Right cardiac atrium (tissue), 5 donors: Measurements from ENCODE around the gene VCP. TPM values are rescaled to one million over a fixed set of nuclear protein-coding genes. Genes with fewer than 3 reads are reported as not detected.

ENCODE experiments used
- ATAC-seq, 2 donors: fragments of 200-7000 bp; cut with Tn5 transposase; one replicate each; pipeline versions ENCODE4 v1.8.0 to v1.9.1; 2020; ENCODE audit warnings: moderate library complexity in 2 of 2, mild to moderate bottlenecking in 1 of 2
- DNase-seq, 3 donors: peaks; one replicate each; pipeline ENCODE4 v3.0.0-alpha.2; 2020
- H3K27ac ChIP-seq: one replicate; pipeline ENCODE4 v1.5.1; 2013; ENCODE audit warnings: mild to moderate bottlenecking, low read length, control low read depth, moderate library complexity
- H3K27me3 ChIP-seq: one replicate; pipeline ENCODE4 v1.6.1; 2013; ENCODE audit not compliant: control insufficient read depth, insufficient read depth
- H3K4me1 ChIP-seq: one replicate; pipeline ENCODE4 v1.6.1; 2013; ENCODE audit warnings: low read length; ENCODE audit not compliant: control insufficient read depth, insufficient read depth
- H3K4me3 ChIP-seq: one replicate; pipeline ENCODE4 v1.5.1; 2013; ENCODE audit warnings: low read length, control low read depth
- H3K9me3 ChIP-seq: one replicate; pipeline ENCODE4 v1.6.1; 2013; ENCODE audit warnings: low read length; ENCODE audit not compliant: control insufficient read depth
- WGBS: extraction: QIAGEN DNeasy Blood & Tissue Kit; methylation state at CpG from one replicate; pipeline ENCODE4 v1.1.7; 2013; 5-methylcytosine and 5-hydroxymethylcytosine counted together
- intact Hi-C, 4 donors: fragments of 100-400 bp; cut with DNase I; formaldehyde crosslinking; loops; one replicate each; pipeline versions ENCODE4 v1.11.0 to v1.14.0; 2022 to 2023
- polyA plus RNA-seq: library from polyadenylated mRNA; stranded (reverse); fragments of 200-250 nt; gene quantifications from one replicate; pipeline ENCODE4 v1.2.3, GENCODE V29; 2013
- total RNA-seq, 4 donors: library from RNA; stranded (reverse); fragmentation: NEBNext Ultra II Directional; extraction: Animal tissue kit (Norgen Biotek cat#: 25700); gene quantifications; one replicate each; pipeline ENCODE4 v1.2.1, GENCODE V29; 2021
- donor health status: healthy with polysubstance abuse.
- donor health status: DM: no; HTN: yes; CAD: no.
- donor health status: DM: no; HTN: no; CAD: no.
- donor health status: DM: no; HTN: yes; CAD: no; lungs with severe emphysema.
- donor health status: DM: yes; HTN: yes; CAD: no.

Gene VCP
- total and polyA plus RNA-seq, 5 donors: 149 to 224 (median 189) TPM

DNA sequence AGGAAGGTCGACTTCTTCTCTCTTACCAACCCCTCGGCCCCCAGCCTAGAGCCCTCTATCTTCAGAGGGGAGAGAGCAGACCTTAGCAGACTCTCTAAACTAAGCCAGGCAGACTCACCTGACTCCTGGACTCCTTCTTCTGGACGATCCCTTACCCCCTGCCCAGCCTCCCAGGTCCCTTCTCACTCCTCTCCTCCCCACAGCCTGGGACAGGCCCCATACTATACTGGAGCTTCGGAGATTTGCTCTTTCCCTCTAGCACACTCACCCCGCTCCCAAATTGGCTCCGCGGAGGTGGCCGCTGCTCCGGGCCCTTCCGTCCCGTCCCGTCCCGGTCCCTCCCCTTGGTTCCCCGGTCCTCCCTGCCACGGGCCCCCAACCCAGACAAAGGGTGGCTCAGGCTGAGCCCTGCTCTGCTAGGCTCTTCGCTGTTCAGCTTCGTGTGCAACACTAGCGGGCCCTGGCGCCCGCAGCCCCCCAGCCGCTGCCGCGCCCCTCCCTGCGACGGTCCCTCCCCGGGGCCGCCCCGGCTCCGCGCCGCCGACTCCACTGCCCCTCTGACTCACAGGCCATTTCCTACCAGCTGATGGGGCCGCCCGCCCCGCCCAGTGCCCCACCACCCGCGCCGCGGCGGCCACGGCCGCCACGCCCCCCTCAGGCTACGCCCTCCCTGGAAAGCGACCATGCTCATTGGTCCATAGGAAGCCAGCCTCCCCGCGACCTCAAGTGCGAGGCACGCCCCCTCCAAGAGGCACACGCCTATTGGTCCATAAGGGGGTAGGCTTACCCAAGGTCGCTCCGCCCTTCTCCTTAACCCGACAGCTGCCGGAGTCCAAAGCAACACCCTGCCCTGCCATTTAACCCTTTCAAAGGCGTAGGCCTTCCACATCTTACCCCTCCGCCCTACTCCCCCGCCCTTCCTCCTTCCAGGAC lies 38.8 kb upstream of the VCP start:
- Histone ChIP-seq H3K9me3 (no peaks in the 10 kb centered on the region), H3K4me1 (peaks cover 20% of the 10 kb centered on the region)
- intact Hi-C loops: loop anchor here in 1 of 4 donors (10.0 kb wide), 1 partner anchor 444 kb away; no protein-coding TSS in a partner anchor

GRCh38 chr9:35110327-35110761 lies 37.9 kb upstream of the VCP start:
- H3K4me3 ChIP-seq: peak overlapping the region; percentile 69
- no peak for ATAC-seq

More for the DNA sequence above, 38.8 kb upstream of the VCP start:
- ATAC-seq (peak; percentile 82), DNase-seq (peak; percentile 99)
- peak overlapping the region; percentile 69 for H3K4me3 ChIP-seq
- no peaks in the 10 kb centered on the region for H3K27me3 ChIP-seq
- H3K27ac ChIP-seq: peak overlapping the region; percentile 94
- under 1% methylated on average over 57 of the region's 57 CpGs for WGBS

GRCh38 chr9:35108946-35109575 lies 36.6 kb upstream of the VCP start:
- WGBS: 47% methylated on average over 8 of the region's 8 CpGs
- H3K9me3 ChIP-seq: no peaks in the 10 kb centered on the region
- no peak overlapping the region for H3K27ac ChIP-seq
- intact Hi-C loops: no loop called here
- ATAC-seq (no peak), DNase-seq (no peak)
- no peak overlapping the region for H3K4me3 ChIP-seq
- peaks cover 20% of the 10 kb centered on the region for H3K4me1 ChIP-seq
- H3K27me3 ChIP-seq: no peaks in the 10 kb centered on the region

More at GRCh38 chr9:35110327-35110761, 37.9 kb upstream of the VCP start:
- intact Hi-C loops: loop anchor here in 1 of 4 donors (10.0 kb wide), 1 partner anchor 444 kb away; no protein-coding TSS in a partner anchor
- 30% methylated on average over 3 of the region's 3 CpGs for WGBS
- Histone ChIP-seq H3K9me3 (no peaks in the 10 kb centered on the region), H3K27me3 (no peaks in the 10 kb centered on the region), H3K27ac (peak overlapping the region; percentile 94), H3K4me1 (peaks cover 20% of the 10 kb centered on the region)
- peak in 2 of 3 donors; percentile 45 to 67 for DNase-seq

DNA sequence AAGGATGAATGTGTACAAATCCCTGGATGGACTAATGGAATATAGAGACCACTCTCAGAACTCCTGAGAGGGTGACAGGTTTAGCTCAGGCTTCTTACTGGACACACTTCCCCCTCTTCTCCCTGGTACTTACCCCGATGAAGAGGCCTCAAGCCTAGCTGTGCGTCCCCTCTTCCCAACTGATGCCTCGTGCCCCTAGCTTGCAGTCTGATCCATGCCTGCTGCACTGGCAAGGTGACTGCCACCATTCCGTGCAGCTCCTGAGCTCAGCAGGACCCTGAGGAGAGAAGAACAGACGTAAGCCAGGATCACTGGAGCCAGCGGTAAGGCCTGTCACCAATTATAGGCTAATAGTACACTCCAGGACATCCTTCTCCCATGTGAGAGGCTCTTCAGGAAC lies 36.0 kb upstream of the VCP start:
- no peaks in the 10 kb centered on the region for H3K9me3 ChIP-seq
- DNase-seq (no peak), ATAC-seq (no peak)
- intact Hi-C loops: no loop called here
- peaks cover 16% of the 10 kb centered on the region for H3K4me1 ChIP-seq
- WGBS: 93% methylated on average over 6 of the region's 6 CpGs
- no peak overlapping the region for H3K27ac ChIP-seq
- no peaks in the 10 kb centered on the region for H3K27me3 ChIP-seq
- no peak overlapping the region for H3K4me3 ChIP-seq

- Histone ChIP-seq H3K27me3 (no peaks in the 10 kb centered on the region), H3K4me1 (peaks cover 16% of the 10 kb centered on the region), H3K4me3 (no peak overlapping the region), H3K27ac (no peak overlapping the region), H3K9me3 (no peaks in the 10 kb centered on the region)
- DNase-seq: peak in 2 of 3 donors; percentile 66 to 68
- intact Hi-C loops: no loop called here
- 78% methylated on average over 18 of the region's 18 CpGs for WGBS
- no peak for ATAC-seq
Observed at GRCh38 chr9:35107297-35108290, 35.2 kb upstream of the VCP start.

GRCh38 chr9:35106343-35106730 lies 33.9 kb upstream of the VCP start:
- ATAC-seq (no peak), DNase-seq (no peak)
- no peaks in the 10 kb centered on the region for H3K27me3 ChIP-seq
- H3K4me1 ChIP-seq: peaks cover 16% of the 10 kb centered on the region
- H3K27ac ChIP-seq: no peak overlapping the region
- no peaks in the 10 kb centered on the region for H3K9me3 ChIP-seq
- intact Hi-C loops: no loop called here
- H3K4me3 ChIP-seq: no peak overlapping the region
- 87% methylated on average over 7 of the region's 7 CpGs for WGBS

GRCh38 chr9:35105571-35106342 lies 33.3 kb upstream of the VCP start:
- ATAC-seq (no peak), DNase-seq (no peak)
- Histone ChIP-seq H3K4me1 (peaks cover 14% of the 10 kb centered on the region), H3K27ac (no peak overlapping the region), H3K9me3 (no peaks in the 10 kb centered on the region), H3K27me3 (no peaks in the 10 kb centered on the region), H3K4me3 (no peak overlapping the region)
- intact Hi-C loops: no loop called here
- 92% methylated on average over 13 of the region's 13 CpGs for WGBS

- no peak for DNase-seq
- H3K27ac ChIP-seq: no peak overlapping the region
Observed at GRCh38 chr9:35105126-35105525, 32.7 kb upstream of the VCP start.

DNA sequence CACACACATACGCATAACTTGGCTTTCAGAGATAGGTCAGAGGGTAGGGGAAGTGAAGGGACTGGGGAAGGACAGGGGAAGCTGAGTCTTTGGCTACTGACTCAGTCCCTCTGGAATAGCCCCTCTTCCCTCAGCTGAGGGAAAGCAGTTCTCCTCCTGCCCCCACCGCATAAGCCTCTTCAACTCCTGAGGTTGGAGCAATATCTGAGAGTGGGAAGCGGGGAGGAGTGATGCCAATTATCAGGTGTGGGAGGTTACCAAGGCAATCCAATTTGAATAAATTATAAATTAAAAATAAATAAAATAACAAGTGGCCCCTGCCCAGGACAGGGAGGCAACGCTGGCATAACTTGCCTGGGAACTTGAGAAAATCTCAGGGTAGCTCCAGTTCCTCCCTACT lies 32.2 kb upstream of the VCP start:
- Histone ChIP-seq H3K4me1 (peaks cover 5% of the 10 kb centered on the region), H3K9me3 (no peaks in the 10 kb centered on the region), H3K27ac (no peak overlapping the region), H3K27me3 (no peaks in the 10 kb centered on the region), H3K4me3 (no peak overlapping the region)
- intact Hi-C loops: no loop called here
- WGBS: 92% methylated on average over 4 of the region's 4 CpGs
- no peak for ATAC-seq
- DNase-seq: no peak

More at GRCh38 chr9:35105126-35105525, 32.7 kb upstream of the VCP start:
- 89% methylated on average over 12 of the region's 12 CpGs for WGBS
- Histone ChIP-seq H3K4me3 (no peak overlapping the region), H3K27me3 (no peaks in the 10 kb centered on the region), H3K4me1 (peaks cover 8% of the 10 kb centered on the region), H3K9me3 (no peaks in the 10 kb centered on the region)
- intact Hi-C loops: no loop called here
- no peak for ATAC-seq

- WGBS: 24% methylated on average over 5 of the region's 5 CpGs
Observed at GRCh38 chr9:35103660-35104191, 31.3 kb upstream of the VCP start.

More at GRCh38 chr9:35103660-35104191, 31.3 kb upstream of the VCP start:
- no peaks in the 10 kb centered on the region for H3K9me3 ChIP-seq
- H3K27me3 ChIP-seq: no peaks in the 10 kb centered on the region
- H3K4me1 ChIP-seq: no peaks in the 10 kb centered on the region
- peak overlapping the region; percentile 84 for H3K4me3 ChIP-seq
- intact Hi-C loops: no loop called here
- no peak for ATAC-seq
- DNase-seq: no peak
- H3K27ac ChIP-seq: peak overlapping the region; percentile 94
